Upper lobe of left lung (tissue), 6 donors: ENCODE data around the gene PDAP1. TPM values are rescaled to one million over a fixed set of nuclear protein-coding genes. Genes with fewer than 3 reads are reported as not detected.
A peak's percentile ranks its signal among the peaks of the same experiment; 100 is the strongest.
"Not testable (repeated sequence)": the region's sequence is repeated elsewhere in the genome, so short reads cannot be mapped to it uniquely, and the experiment has no call there.

Experiments
- ATAC-seq, 2 donors: fragments of 200-7000 bp; cut with Tn5 transposase; one replicate each; pipeline ENCODE4 v1.9.1; 2022; ENCODE audit warnings: mild to moderate bottlenecking in 2 of 2, moderate library complexity in 2 of 2; ENCODE audit not compliant: low FRiP score in 2 of 2
- DNase-seq, 2 donors: peaks; one replicate each; pipeline ENCODE4 v3.0.0-alpha.2; 2019 to 2020
- H3K27ac ChIP-seq, 4 donors: fragments of 200-600 bp; sonication (generic); one replicate each; pipeline ENCODE4 v1.5.1; 2016 to 2019
- H3K27me3 ChIP-seq, 4 donors: fragments of 200-600 bp; sonication (generic); one replicate each; pipeline ENCODE4 v1.5.1; 2017 to 2019
- H3K36me3 ChIP-seq, 4 donors: fragments of 200-600 bp; sonication (generic); one replicate each; pipeline ENCODE4 v1.5.1; 2016 to 2019
- H3K4me1 ChIP-seq, 4 donors: fragments of 200-600 bp; sonication (generic); one replicate each; pipeline ENCODE4 v1.5.1; 2018 to 2019
- H3K4me3 ChIP-seq, 4 donors: fragments of 200-600 bp; sonication (generic); one replicate each; pipeline ENCODE4 v1.5.1; 2017 to 2019; ENCODE audit warnings: mild to moderate bottlenecking in 2 of 4, moderate library complexity in 1 of 4
- H3K9me3 ChIP-seq, 4 donors: fragments of 200-600 bp; sonication (generic); one replicate each; pipeline ENCODE4 v1.5.1; 2018 to 2019
- EP300 ChIP-seq, 4 donors: sonication (generic); formaldehyde crosslinking; IDR thresholded peaks; one replicate each; pipeline ENCODE4 v1.5.1; 2017; ENCODE audit warnings: antibody characterized with exemption in 4 of 4, control low read depth in 2 of 4
- POLR2A ChIP-seq, 4 donors: fragments of 450-650 bp; IDR thresholded peaks; one replicate each; pipeline ENCODE4 v1.5.1; 2016 to 2017; ENCODE audit warnings: antibody characterized with exemption in 4 of 4, mild to moderate bottlenecking in 2 of 4
- POLR2AphosphoS5 ChIP-seq, 2 donors: sonication (generic); formaldehyde crosslinking; IDR thresholded peaks; one replicate each; pipeline ENCODE4 v1.5.1; 2017; ENCODE audit warnings: antibody characterized with exemption in 2 of 2
- WGBS, 2 donors: methylation state at CpG; one replicate each; pipeline ENCODE4 v1.1.5; 2017 to 2018; 5-methylcytosine and 5-hydroxymethylcytosine counted together
- total RNA-seq, 6 donors: library from RNA; depleted of rRNA in 4 of 6; stranded (reverse); fragments of >200 nt in 4 of 6; gene quantifications; one replicate each; pipeline versions ENCODE4 v1.1.0 to v1.2.1, GENCODE V29; 2016 to 2021
- TF ChIP-seq, protein P1 (sequence below), 6 experiments: fragments of 450-650 bp in 4 of 6; fragments of 200-600 bp in 2 of 6; sonication (generic) in 2 of 6; IDR thresholded peaks; one replicate each; pipeline ENCODE4 v1.5.1; 2016 to 2019; ENCODE audit warnings: antibody characterized with exemption in 6 of 6
- donor health status: DM: no; HTN: no; CAD: no; lungs with moderate emphysema.
- donor health status: DM: no; HTN: yes; CAD: no; lungs with severe emphysema.

The PDAP1 gene
- total RNA-seq, 6 donors from 2014 or later: 31.4 to 76.0 (median 67.4) TPM

- Histone ChIP-seq H3K4me3 (peak overlapping the region; percentile 90 to 100 (median 96)), H3K4me1 (peaks cover 23 to 39% (median 29%) of the 10 kb centered on the region in 4 donors), H3K27ac (peak overlapping the region; percentile 77 to 94 (median 88)), H3K27me3 (no peaks in the 10 kb centered on the region), H3K36me3 (peaks cover 0 to 24% (median 19%) of the 10 kb centered on the region in 4 donors), H3K9me3 (no peaks in the 10 kb centered on the region)
- TF ChIP-seq EP300 (IDR thresholded peaks at IDR 0.05) (no peak), POLR2AphosphoS5 (IDR thresholded peaks at IDR 0.05) (no peak), POLR2A (IDR thresholded peaks at IDR 0.05) (no peak)
- TF ChIP-seq, protein P1, sequence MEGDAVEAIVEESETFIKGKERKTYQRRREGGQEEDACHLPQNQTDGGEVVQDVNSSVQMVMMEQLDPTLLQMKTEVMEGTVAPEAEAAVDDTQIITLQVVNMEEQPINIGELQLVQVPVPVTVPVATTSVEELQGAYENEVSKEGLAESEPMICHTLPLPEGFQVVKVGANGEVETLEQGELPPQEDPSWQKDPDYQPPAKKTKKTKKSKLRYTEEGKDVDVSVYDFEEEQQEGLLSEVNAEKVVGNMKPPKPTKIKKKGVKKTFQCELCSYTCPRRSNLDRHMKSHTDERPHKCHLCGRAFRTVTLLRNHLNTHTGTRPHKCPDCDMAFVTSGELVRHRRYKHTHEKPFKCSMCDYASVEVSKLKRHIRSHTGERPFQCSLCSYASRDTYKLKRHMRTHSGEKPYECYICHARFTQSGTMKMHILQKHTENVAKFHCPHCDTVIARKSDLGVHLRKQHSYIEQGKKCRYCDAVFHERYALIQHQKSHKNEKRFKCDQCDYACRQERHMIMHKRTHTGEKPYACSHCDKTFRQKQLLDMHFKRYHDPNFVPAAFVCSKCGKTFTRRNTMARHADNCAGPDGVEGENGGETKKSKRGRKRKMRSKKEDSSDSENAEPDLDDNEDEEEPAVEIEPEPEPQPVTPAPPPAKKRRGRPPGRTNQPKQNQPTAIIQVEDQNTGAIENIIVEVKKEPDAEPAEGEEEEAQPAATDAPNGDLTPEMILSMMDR (IDR thresholded peaks at IDR 0.05): no peak
- ATAC-seq (peak; percentile 4 to 39), DNase-seq (no peak)
- 22 to 44% methylated on average over 10 to 20 of the region's 20 CpGs for WGBS, 2 donors
Observed at GRCh38 chr7:99437946-99438572, 29.7 kb upstream of the PDAP1 start.

DNA sequence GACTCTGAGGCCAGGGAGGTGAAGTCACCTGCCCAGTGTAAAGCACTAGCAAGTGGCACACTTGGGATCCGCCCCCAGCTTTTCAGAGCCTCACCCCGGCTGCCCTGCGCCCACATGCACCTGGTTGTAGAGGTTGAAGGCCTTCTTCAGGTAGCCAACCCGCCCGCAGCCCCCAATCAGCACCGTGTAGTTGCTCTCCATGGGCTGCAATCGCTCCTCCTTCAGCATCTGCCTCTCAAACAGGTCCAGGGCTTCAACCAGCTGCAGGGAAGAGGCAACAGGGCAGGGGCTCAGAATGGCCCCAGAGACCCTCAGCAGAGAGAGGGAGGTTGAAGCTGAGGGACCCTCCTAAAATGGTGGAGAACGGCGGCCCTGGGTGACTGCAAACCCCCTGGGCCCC is 24.8 kb upstream of the PDAP1 start:
- WGBS, 2 donors: 92 to 93% methylated on average over 7 to 9 of the region's 9 CpGs
- H3K27ac ChIP-seq: no peak overlapping the region
- H3K36me3 ChIP-seq: peaks cover 9 to 71% (median 54%) of the 10 kb centered on the region in 4 donors
- TF ChIP-seq POLR2AphosphoS5 (IDR thresholded peaks at IDR 0.05) (no peak), POLR2A (IDR thresholded peaks at IDR 0.05) (no peak), EP300 (IDR thresholded peaks at IDR 0.05) (no peak)
- TF ChIP-seq, protein P1 (IDR thresholded peaks at IDR 0.05): no peak
- H3K4me3 ChIP-seq: no peak overlapping the region
- DNase-seq: no peak
- H3K4me1 ChIP-seq: peaks cover 7 to 11% (median 8%) of the 10 kb centered on the region in 4 donors
- no peaks in the 10 kb centered on the region for H3K27me3 ChIP-seq
- no peaks in the 10 kb centered on the region for H3K9me3 ChIP-seq
- no peak for ATAC-seq

DNA sequence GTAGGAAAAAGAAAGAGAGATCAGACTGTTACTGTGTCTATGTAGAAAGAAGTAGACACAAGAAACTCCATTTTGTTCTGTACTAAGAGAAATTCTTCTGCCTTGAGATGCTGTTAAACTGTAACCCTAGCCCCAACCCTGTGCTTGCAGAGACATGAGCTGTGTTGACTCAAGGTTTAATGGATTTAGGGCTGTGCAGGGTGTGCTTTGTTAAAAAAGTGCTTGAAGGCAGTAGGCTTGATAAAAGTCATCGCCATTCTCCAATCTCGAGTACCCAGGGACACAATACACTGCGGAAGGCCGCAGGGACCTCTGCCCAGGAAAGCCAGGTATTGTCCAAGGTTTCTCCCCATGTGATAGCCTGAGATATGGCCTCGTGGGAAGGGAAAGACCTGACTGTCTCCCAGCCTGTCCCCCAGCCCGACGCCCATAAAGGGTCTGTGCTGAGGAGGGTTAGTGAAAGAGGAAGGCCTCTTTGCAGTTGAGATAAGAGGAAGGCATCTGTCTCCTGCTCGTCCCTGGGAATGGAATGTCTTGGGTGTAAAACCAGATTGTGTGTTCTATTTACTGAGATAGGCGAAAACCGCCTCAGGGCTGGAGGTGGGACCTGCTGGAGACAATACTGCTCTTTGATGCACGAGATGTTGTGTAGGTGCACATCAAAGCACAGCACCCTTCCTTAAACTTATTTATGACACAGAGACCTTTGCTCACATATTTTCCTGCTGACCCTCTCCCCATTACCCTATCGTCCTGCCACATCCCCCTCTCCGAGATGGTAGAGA is 23.6 kb upstream of the PDAP1 start:
- H3K4me1 ChIP-seq, H3K9me3 ChIP-seq, H3K4me3 ChIP-seq, ATAC-seq, H3K27me3 ChIP-seq, DNase-seq, H3K27ac ChIP-seq: not testable (repeated sequence)
- WGBS, 2 donors: 79 to 83% methylated on average over 13 of the region's 13 CpGs
- peaks cover 9 to 75% (median 55%) of the 10 kb centered on the region in 4 donors for H3K36me3 ChIP-seq

- H3K4me1 ChIP-seq: no peaks in the 10 kb centered on the region
- no peaks in the 10 kb centered on the region for H3K9me3 ChIP-seq
- TF ChIP-seq, protein P1 (IDR thresholded peaks at IDR 0.05): no peak
- TF ChIP-seq EP300 (IDR thresholded peaks at IDR 0.05): no peak
- no peak for TF ChIP-seq POLR2AphosphoS5 (IDR thresholded peaks at IDR 0.05)
- TF ChIP-seq POLR2A (IDR thresholded peaks at IDR 0.05): no peak
- ATAC-seq (no peak), DNase-seq (no peak)
- no peak overlapping the region for H3K27ac ChIP-seq
- 94 to 100% methylated on average over 5 to 7 of the region's 8 CpGs for WGBS, 2 donors
- no peaks in the 10 kb centered on the region for H3K27me3 ChIP-seq
- H3K36me3 ChIP-seq: peaks cover 9 to 85% (median 62%) of the 10 kb centered on the region in 4 donors
- H3K4me3 ChIP-seq: no peak overlapping the region
Observed at GRCh38 chr7:99429756-99430155, 21.4 kb upstream of the PDAP1 start.

- no peak for DNase-seq
- no peaks in the 10 kb centered on the region for H3K4me1 ChIP-seq
- TF ChIP-seq POLR2AphosphoS5 (IDR thresholded peaks at IDR 0.05) (no peak), POLR2A (IDR thresholded peaks at IDR 0.05) (no peak), EP300 (IDR thresholded peaks at IDR 0.05) (no peak)
- TF ChIP-seq, protein P1 (IDR thresholded peaks at IDR 0.05): no peak
- ATAC-seq: no peak
- no peak overlapping the region for H3K4me3 ChIP-seq
- H3K27ac ChIP-seq: no peak overlapping the region
- no peaks in the 10 kb centered on the region for H3K27me3 ChIP-seq
- no peaks in the 10 kb centered on the region for H3K9me3 ChIP-seq
- H3K36me3 ChIP-seq: peaks cover 9 to 86% (median 61%) of the 10 kb centered on the region in 4 donors
- 83 to 88% methylated on average over 9 to 10 of the region's 10 CpGs for WGBS, 2 donors
Observed at GRCh38 chr7:99428972-99429566, 20.7 kb upstream of the PDAP1 start.
